Measurements from ENCODE around the gene RAB3GAP2.

- TF ChIP-seq USF1 (IDR thresholded peaks at IDR 0.05) (no peak), TAF1 (IDR thresholded peaks at IDR 0.05; ENCODE audit: low read depth) (no peak), TEAD4 (IDR thresholded peaks at IDR 0.05) (no peak), YY1 (IDR thresholded peaks at IDR 0.05; ENCODE audit: low read depth) (no peak), RAD21 (IDR thresholded peaks at IDR 0.05; ENCODE audit: low read depth) (no peak), TCF12 (IDR thresholded peaks at IDR 0.05; ENCODE audit: low read depth) (no peak), CEBPB (IDR thresholded peaks at IDR 0.05) (no peak), NFIC (IDR thresholded peaks at IDR 0.05) (no peak), EP300 (IDR thresholded peaks at IDR 0.05; ENCODE audit: borderline replicate concordance) (no peak), REST (IDR thresholded peaks at IDR 0.05; ENCODE audit: low read depth) (no peak), ZBTB7A (IDR thresholded peaks at IDR 0.05; ENCODE audit: low read depth) (no peak)
These were observed 172.4 kb downstream of the RAB3GAP2 start for GRCh38 chr1:220099826-220100225.
